ENCODE measurements around the gene ZDHHC6.

GRCh38 chr10:112429147-112429546 is 17.6 kb downstream of the ZDHHC6 start:
- TF ChIP-seq CTCF (IDR thresholded peaks at IDR 0.05) (no peak), POLR2A (IDR thresholded peaks at IDR 0.05) (no peak), POLR2AphosphoS5 (IDR thresholded peaks at IDR 0.05) (no peak)

All from prostate gland (tissue), 2 donors.